ENCODE measurements around the gene TCF20. TPM values are rescaled to one million over a fixed set of nuclear protein-coding genes. Genes with fewer than 3 reads are reported as not detected.
A peak's percentile ranks its signal among the peaks of the same experiment; 100 is the strongest.

TCF20 gene
- total RNA-seq, 4 donors from 2014 or later: 26.0 to 47.9 (median 41.8) TPM

DNA sequence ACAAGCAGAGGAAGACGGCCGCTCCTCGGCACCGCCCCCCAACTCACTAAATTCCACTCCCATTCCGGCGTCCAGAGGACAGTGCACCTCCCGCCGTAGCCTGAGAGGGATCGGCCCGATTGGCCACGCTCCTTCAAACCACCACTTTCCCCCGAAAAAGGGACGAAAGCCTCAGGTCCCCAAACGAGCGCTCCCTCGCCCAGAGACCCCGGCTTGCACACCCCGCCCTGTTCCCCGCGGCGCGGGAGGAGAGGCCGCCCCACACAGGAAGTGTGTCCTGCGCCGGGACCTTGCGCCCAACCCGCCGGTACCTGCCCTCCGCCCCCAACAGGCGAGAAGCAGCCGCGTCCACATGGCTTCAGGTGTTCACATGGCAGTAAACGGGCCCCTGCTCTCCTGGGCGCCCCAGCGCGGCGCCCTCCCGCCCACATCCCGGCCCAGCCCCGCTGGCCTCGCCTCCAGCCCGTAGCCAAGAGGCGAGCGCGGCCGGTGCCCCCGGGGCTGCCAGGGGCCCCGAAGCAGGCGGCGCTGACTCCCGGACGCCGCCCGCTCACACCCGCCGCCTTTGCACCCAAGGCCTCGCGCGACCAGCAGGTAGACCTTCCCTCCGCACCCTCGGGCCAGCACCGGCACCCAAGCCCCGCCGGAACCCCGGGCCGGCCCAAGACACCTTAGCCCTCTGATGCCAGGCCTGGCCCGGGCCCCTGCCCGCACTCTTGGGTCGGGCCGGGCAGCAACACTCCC, 849 bp downstream of the TCF20 start:
- peak; percentile 26 for ATAC-seq
- TF ChIP-seq, protein P1, sequence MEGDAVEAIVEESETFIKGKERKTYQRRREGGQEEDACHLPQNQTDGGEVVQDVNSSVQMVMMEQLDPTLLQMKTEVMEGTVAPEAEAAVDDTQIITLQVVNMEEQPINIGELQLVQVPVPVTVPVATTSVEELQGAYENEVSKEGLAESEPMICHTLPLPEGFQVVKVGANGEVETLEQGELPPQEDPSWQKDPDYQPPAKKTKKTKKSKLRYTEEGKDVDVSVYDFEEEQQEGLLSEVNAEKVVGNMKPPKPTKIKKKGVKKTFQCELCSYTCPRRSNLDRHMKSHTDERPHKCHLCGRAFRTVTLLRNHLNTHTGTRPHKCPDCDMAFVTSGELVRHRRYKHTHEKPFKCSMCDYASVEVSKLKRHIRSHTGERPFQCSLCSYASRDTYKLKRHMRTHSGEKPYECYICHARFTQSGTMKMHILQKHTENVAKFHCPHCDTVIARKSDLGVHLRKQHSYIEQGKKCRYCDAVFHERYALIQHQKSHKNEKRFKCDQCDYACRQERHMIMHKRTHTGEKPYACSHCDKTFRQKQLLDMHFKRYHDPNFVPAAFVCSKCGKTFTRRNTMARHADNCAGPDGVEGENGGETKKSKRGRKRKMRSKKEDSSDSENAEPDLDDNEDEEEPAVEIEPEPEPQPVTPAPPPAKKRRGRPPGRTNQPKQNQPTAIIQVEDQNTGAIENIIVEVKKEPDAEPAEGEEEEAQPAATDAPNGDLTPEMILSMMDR (IDR thresholded peaks at IDR 0.05): peak in 1 of 4 experiments; percentile 28
- TF ChIP-seq POLR2A (IDR thresholded peaks at IDR 0.05): no peak
- Histone ChIP-seq H3K27me3 (no peaks in the 10 kb centered on the region), H3K36me3 (no peaks in the 10 kb centered on the region), H3K9me3 (no peaks in the 10 kb centered on the region), H3K27ac (peak overlapping the region; percentile 64 to 91 (median 88)), H3K4me3 (peak overlapping the region; percentile 79 to 98), H3K4me1 (peaks cover 0 to 47% (median 15%) of the 10 kb centered on the region in 3 donors)
- 0% methylated on average over 5 of the region's 70 CpGs; no CpG with 5 or more reads in 1 of the 2 donors for WGBS, 2 donors (ENCODE audit: low coverage in 1 of 2)

DNA sequence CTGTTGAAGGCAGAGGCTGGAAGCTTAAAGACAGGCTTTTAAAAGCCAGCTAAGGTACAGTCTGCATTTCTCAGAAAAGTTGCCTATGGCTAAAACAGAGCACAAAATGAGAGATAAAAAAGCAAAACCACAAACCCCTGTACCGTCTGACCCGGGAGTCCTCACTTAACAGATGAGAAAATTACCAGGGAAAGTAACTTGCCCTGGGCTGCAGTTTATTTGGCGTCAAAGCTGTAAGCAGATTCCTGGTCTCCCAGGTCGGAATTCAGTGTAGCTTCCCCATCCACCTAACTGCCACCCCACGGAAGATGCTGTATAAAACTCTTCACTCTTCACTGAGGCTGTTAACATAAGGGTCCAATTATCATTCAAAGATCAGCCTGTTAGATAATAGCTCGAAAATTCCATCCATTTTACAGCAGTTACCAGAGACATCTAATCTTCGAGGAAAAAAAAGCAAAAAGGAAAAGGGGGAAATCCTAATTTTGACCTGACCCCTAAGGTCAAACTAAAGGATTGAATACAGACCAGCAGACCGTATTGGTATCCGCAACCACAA, 1.5 kb downstream of the TCF20 start:
- no peaks in the 10 kb centered on the region for H3K9me3 ChIP-seq
- no peaks in the 10 kb centered on the region for H3K36me3 ChIP-seq
- 10 to 14% methylated on average over 4 to 9 of the region's 9 CpGs for WGBS, 2 donors (ENCODE audit: low coverage in 1 of 2)
- H3K4me3 ChIP-seq: peak overlapping the region; percentile 79 to 98
- H3K4me1 ChIP-seq: peaks cover 0 to 52% (median 15%) of the 10 kb centered on the region in 3 donors
- H3K27ac ChIP-seq: peak overlapping the region in 3 of 4 donors; percentile 88 to 91 (median 88)
- no peaks in the 10 kb centered on the region for H3K27me3 ChIP-seq
- ATAC-seq: no peak
- TF ChIP-seq POLR2A (IDR thresholded peaks at IDR 0.05): no peak
- no peak for TF ChIP-seq POLR2AphosphoS5 (IDR thresholded peaks at IDR 0.05)
- no peak for TF ChIP-seq EP300 (IDR thresholded peaks at IDR 0.05)
- TF ChIP-seq, protein P1 (IDR thresholded peaks at IDR 0.05): no peak

DNA sequence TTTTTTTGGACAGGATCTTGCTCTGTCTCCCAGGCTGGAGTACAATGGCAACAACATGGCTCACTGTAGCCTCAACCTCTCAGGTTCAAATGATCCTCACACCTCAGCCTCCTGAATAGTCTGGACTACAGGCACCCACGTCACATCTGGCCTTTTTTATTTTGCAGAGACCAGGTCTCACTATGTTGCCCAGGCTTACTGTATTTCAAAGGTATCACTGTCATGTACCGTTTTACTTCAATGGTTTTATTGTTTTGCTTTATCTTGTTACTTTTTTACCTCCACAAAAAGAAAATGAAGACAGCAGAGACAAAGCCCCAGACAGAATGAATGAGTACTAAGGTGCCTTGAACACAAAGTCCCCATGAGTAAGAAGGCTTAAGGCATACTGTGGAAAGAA, 5.1 kb downstream of the TCF20 start:
- no peaks in the 10 kb centered on the region for H3K9me3 ChIP-seq
- H3K4me1 ChIP-seq: peaks cover 0 to 64% (median 10%) of the 10 kb centered on the region in 3 donors
- H3K36me3 ChIP-seq: no peaks in the 10 kb centered on the region
- 80 to 100% methylated on average over 2 of the region's 2 CpGs for WGBS, 2 donors (ENCODE audit: low coverage in 1 of 2)
- H3K27me3 ChIP-seq: no peaks in the 10 kb centered on the region
- H3K27ac ChIP-seq: no peak overlapping the region
- H3K4me3 ChIP-seq: no peak overlapping the region
- ATAC-seq: no peak
- TF ChIP-seq POLR2AphosphoS5 (IDR thresholded peaks at IDR 0.05) (no peak), POLR2A (IDR thresholded peaks at IDR 0.05) (no peak), EP300 (IDR thresholded peaks at IDR 0.05) (no peak)
- TF ChIP-seq, protein P1 (IDR thresholded peaks at IDR 0.05): no peak

DNA sequence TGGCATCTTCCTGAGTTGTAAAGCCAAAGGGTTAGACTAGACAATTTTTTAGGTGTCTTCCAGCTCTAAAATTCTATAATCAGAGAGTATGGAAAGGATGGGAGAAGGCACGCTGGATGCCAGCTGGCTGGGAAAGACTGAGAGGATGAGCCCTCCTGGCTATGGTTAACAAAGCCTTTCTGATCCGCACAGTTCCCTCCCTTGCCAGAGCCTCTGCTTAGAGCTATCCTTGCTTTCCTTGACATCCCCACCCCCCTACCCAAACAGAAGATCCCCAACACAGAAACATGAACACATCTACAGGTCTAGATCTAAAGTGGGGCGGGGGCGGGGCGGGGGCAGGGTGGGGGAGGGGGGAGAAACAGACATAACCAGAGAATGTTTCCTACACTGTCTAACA, 6.5 kb downstream of the TCF20 start:
- H3K4me3 ChIP-seq: no peak overlapping the region
- H3K27ac ChIP-seq: no peak overlapping the region
- TF ChIP-seq, protein P1 (IDR thresholded peaks at IDR 0.05): no peak
- no peak for TF ChIP-seq EP300 (IDR thresholded peaks at IDR 0.05)
- no peak for TF ChIP-seq POLR2A (IDR thresholded peaks at IDR 0.05)
- TF ChIP-seq POLR2AphosphoS5 (IDR thresholded peaks at IDR 0.05): no peak
- H3K36me3 ChIP-seq: no peaks in the 10 kb centered on the region
- H3K27me3 ChIP-seq: no peaks in the 10 kb centered on the region
- no peaks in the 10 kb centered on the region for H3K9me3 ChIP-seq
- H3K4me1 ChIP-seq: peaks cover 0 to 59% (median 8%) of the 10 kb centered on the region in 3 donors
- WGBS, 2 donors (ENCODE audit: low coverage in 1 of 2): 70 to 85% methylated on average over 4 to 5 of the region's 5 CpGs
- ATAC-seq: no peak

DNA sequence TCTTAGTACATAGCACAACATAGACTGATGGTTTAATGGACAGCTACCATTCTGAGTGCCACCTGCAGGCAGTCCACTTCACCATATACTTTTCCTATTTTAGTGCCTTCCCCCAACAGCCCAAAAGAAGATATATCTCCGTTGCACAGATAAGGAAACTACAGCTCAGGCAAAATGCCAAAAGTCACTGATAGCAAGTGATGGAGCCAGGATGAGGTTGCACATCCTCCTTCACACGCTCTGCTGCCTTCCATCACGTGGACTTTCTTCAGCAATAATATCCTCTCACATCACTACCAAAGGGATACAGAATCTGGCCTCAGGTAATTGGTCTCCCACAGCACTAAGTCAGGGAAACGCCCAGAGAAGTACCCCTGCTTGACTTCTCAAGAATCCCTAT, 7.5 kb downstream of the TCF20 start:
- Histone ChIP-seq H3K36me3 (no peaks in the 10 kb centered on the region), H3K27me3 (no peaks in the 10 kb centered on the region), H3K4me1 (peaks cover 0 to 56% (median 0%) of the 10 kb centered on the region in 3 donors), H3K9me3 (no peaks in the 10 kb centered on the region), H3K4me3 (no peak overlapping the region), H3K27ac (no peak overlapping the region)
- no peak for ATAC-seq
- 37 to 97% methylated on average over 4 of the region's 4 CpGs for WGBS, 2 donors (ENCODE audit: low coverage in 1 of 2)
- no peak for TF ChIP-seq POLR2AphosphoS5 (IDR thresholded peaks at IDR 0.05)
- TF ChIP-seq POLR2A (IDR thresholded peaks at IDR 0.05): no peak
- TF ChIP-seq, protein P1 (IDR thresholded peaks at IDR 0.05): no peak
- TF ChIP-seq EP300 (IDR thresholded peaks at IDR 0.05): no peak

Data from gastroesophageal sphincter (tissue), 4 donors.